Stomach (tissue), 4 donors: ENCODE data around the gene ZNF709.

Experiments
- CTCF ChIP-seq, 7 experiments: fragments of 450-650 bp in 4 of 7; fragments of 200-600 bp in 3 of 7; sonication (generic) in 3 of 7; IDR thresholded peaks; one replicate each; pipeline ENCODE4 v1.5.1; 2016 to 2019; ENCODE audit warnings: antibody characterized with exemption in 7 of 7, control low read depth in 2 of 7, mild to moderate bottlenecking in 1 of 7
- POLR2A ChIP-seq, 4 donors: fragments of 450-650 bp; IDR thresholded peaks; one replicate each; pipeline ENCODE4 v1.6.1; 2016; ENCODE audit warnings: antibody characterized with exemption in 4 of 4, control low read depth in 2 of 4, mild to moderate bottlenecking in 1 of 4, moderate library complexity in 1 of 4
- POLR2AphosphoS5 ChIP-seq, 3 donors: sonication (generic); formaldehyde crosslinking; IDR thresholded peaks; one replicate each; pipeline ENCODE4 v1.6.1; 2016; ENCODE audit warnings: antibody characterized with exemption in 3 of 3

- no peak for TF ChIP-seq POLR2A (IDR thresholded peaks at IDR 0.05)
- no peak for TF ChIP-seq CTCF (IDR thresholded peaks at IDR 0.05)
- no peak for TF ChIP-seq POLR2AphosphoS5 (IDR thresholded peaks at IDR 0.05)
These were observed 41.9 kb upstream of the ZNF709 start for GRCh38 chr19:12526542-12526941.
